Trophoblast cell (in vitro differentiated cells and primary cell): Measurements from ENCODE around the gene MAML2.

Experiments
- DNase-seq, 2 donors: peaks; one replicate each; pipeline ENCODE4 v3.0.0-alpha.2; 2016
- H2AFZ ChIP-seq: 2 replicates; pipeline ENCODE4 v1.6.1; 2013; ENCODE audit warnings: low read length, moderate library complexity, mild to moderate bottlenecking; ENCODE audit not compliant: insufficient read depth, poor library complexity
- H2AK5ac ChIP-seq: 2 replicates; pipeline ENCODE4 v1.6.1; 2013; ENCODE audit warnings: mild to moderate bottlenecking, low read length
- H2BK120ac ChIP-seq: 2 replicates; pipeline ENCODE4 v1.6.1; 2013; ENCODE audit warnings: low read length, mild to moderate bottlenecking, moderate library complexity; ENCODE audit not compliant: insufficient read depth, poor library complexity
- H2BK12ac ChIP-seq: 2 replicates; pipeline ENCODE4 v1.6.1; 2013; ENCODE audit warnings: mild to moderate bottlenecking, low read length, moderate library complexity
- H2BK5ac ChIP-seq: 2 replicates; pipeline ENCODE4 v1.6.1; 2013; ENCODE audit warnings: low read length, low read depth, moderate library complexity, mild to moderate bottlenecking; ENCODE audit not compliant: poor library complexity
- H3K14ac ChIP-seq: 2 replicates; pipeline ENCODE4 v1.6.1; 2013; ENCODE audit warnings: mild to moderate bottlenecking, low read length
- H3K18ac ChIP-seq: 2 replicates; pipeline ENCODE4 v1.6.1; 2013; ENCODE audit warnings: mild to moderate bottlenecking, low read length
- H3K23ac ChIP-seq: 2 replicates; pipeline ENCODE4 v1.6.1; 2013; ENCODE audit warnings: low read length
- H3K27ac ChIP-seq: 2 replicates; pipeline ENCODE4 v1.5.1; 2013; ENCODE audit warnings: low read depth, mild to moderate bottlenecking, inconsistent platforms, low read length, moderate library complexity
- H3K27me3 ChIP-seq: 2 replicates; pipeline ENCODE4 v1.6.1; 2013; ENCODE audit warnings: inconsistent platforms, mild to moderate bottlenecking, low read length, moderate library complexity; ENCODE audit not compliant: insufficient read depth
- H3K36me3 ChIP-seq, 2 experiments: 1 replicate in 1 of 2; 2 replicates in 1 of 2; pipeline ENCODE4 v1.6.1; 2013; ENCODE audit warnings: low read length in 2 of 2, mild to moderate bottlenecking in 2 of 2, moderate library complexity in 1 of 2; ENCODE audit not compliant: insufficient read depth in 2 of 2, control insufficient read depth in 1 of 2
- H3K4ac ChIP-seq: 2 replicates; pipeline ENCODE4 v1.6.1; 2013; ENCODE audit warnings: low read depth, mild to moderate bottlenecking, low read length, moderate library complexity
- H3K4me1 ChIP-seq, 2 experiments: 1 replicate in 1 of 2; 2 replicates in 1 of 2; pipeline ENCODE4 v1.6.1; 2013; ENCODE audit warnings: low read length in 2 of 2, mild to moderate bottlenecking in 2 of 2, moderate library complexity in 1 of 2; ENCODE audit not compliant: insufficient read depth in 2 of 2, control insufficient read depth in 1 of 2
- H3K4me2 ChIP-seq: 2 replicates; pipeline ENCODE4 v1.6.1; 2013; ENCODE audit warnings: inconsistent platforms, mild to moderate bottlenecking, low read length, moderate library complexity
- H3K4me3 ChIP-seq: 2 replicates; pipeline ENCODE4 v1.5.1; 2013; ENCODE audit warnings: mild to moderate bottlenecking, low read depth, low read length, inconsistent platforms
- H3K79me1 ChIP-seq: one replicate; pipeline ENCODE4 v1.6.1; 2013; ENCODE audit warnings: low read length
- H3K79me2 ChIP-seq: 2 replicates; pipeline ENCODE4 v1.6.1; 2013; ENCODE audit warnings: low read length, mild to moderate bottlenecking; ENCODE audit not compliant: control insufficient read depth, insufficient read depth, poor library complexity
- H3K9ac ChIP-seq: 2 replicates; pipeline ENCODE4 v1.6.1; 2013; ENCODE audit warnings: mild to moderate bottlenecking, low read length
- H3K9me3 ChIP-seq: 2 replicates; pipeline ENCODE4 v1.6.1; 2013; ENCODE audit warnings: low read depth, mild to moderate bottlenecking, control low read depth, inconsistent platforms, low read length; ENCODE audit not compliant: insufficient read depth
- H4K12ac ChIP-seq: 2 replicates; pipeline ENCODE4 v1.6.1; 2013; ENCODE audit warnings: low read depth, mild to moderate bottlenecking, low read length, moderate library complexity
- H4K8ac ChIP-seq: 2 replicates; pipeline ENCODE4 v1.6.1; 2013; ENCODE audit warnings: low read depth, mild to moderate bottlenecking, low read length, moderate library complexity
- H4K91ac ChIP-seq: one replicate; pipeline ENCODE4 v1.6.1; 2013; ENCODE audit warnings: low read depth, mild to moderate bottlenecking, low read length, moderate library complexity
- WGBS: extraction: QIAGEN DNeasy Blood & Tissue Kit; methylation state at CpG from one replicate; pipeline ENCODE4 v1.1.7; 2013; ENCODE audit warnings: missing lambda C conversion rate; ENCODE audit not compliant: insufficient read length, insufficient coverage; ENCODE audit errors: extremely low coverage; 5-methylcytosine and 5-hydroxymethylcytosine counted together

The MAML2 gene

DNA sequence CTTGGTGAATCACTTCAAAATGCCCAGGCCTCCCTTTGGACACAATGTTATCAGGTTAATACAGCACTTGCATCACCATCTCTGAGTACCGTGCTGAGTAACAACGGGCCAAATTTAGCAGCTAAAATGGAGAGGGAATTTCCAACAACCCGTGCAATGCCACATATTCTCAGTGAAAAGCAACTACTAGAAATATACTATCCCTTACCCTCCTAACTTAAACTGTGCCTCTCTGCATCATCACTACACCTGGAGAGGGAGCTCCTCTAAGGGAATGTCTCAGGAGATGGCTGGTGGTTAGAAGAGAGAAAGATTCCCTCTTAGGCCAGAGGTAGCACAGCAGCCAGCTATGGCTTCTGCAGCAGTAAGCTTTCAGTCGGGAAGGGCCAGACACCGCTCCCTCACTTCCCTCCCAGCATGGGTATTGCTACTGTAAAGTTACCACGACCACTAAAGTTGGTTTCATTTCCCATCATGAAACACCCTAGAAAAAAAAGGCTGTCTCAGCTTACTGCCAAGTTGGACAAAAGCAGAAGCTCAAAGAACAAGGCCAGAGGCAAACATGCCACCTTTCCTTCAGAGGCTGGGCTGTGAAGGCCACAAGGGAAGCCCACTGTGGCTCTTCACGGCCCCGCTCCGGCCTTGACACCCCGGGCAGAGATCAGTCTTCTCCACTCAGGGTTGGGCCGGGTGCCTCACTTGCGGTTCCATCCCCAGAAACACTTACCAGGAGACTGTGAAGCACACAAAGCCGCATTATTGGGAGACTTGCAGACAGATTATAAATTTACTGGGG, 3.9 kb downstream of the MAML2 start:
- peak overlapping the region; percentile 27 for H2BK5ac ChIP-seq
- H3K4me1 ChIP-seq = peaks cover 17 to 35% of the 10 kb centered on the region in 2 experiments
- H3K4me2 ChIP-seq = peak overlapping the region; percentile 83
- H2BK12ac ChIP-seq = peak overlapping the region; percentile 51
- peaks cover 34% of the 10 kb centered on the region for H3K79me2 ChIP-seq
- H3K23ac ChIP-seq = no peak overlapping the region
- peaks cover 2% of the 10 kb centered on the region for H3K9me3 ChIP-seq
- H2AFZ ChIP-seq = no peak overlapping the region
- H3K4me3 ChIP-seq = peak overlapping the region; percentile 30
- H3K36me3 ChIP-seq = peaks cover 4 to 16% of the 10 kb centered on the region in 2 experiments
- H4K8ac ChIP-seq = peak overlapping the region; percentile 9
- peak overlapping the region; percentile 26 for H3K14ac ChIP-seq
- peak; percentile 61 to 67 for DNase-seq
- no peak overlapping the region for H2AK5ac ChIP-seq
- peaks cover 20% of the 10 kb centered on the region for H3K79me1 ChIP-seq
- no peaks in the 10 kb centered on the region for H3K27me3 ChIP-seq
- peak overlapping the region; percentile 66 for H3K18ac ChIP-seq
- no CpG with 5 or more reads among the region's 13 CpGs for WGBS
- H3K4ac ChIP-seq = peak overlapping the region; percentile 75
- no peak overlapping the region for H4K12ac ChIP-seq
- peak overlapping the region; percentile 65 for H3K9ac ChIP-seq
- no peak overlapping the region for H2BK120ac ChIP-seq
- peak overlapping the region; percentile 39 for H3K27ac ChIP-seq
- peak overlapping the region; percentile 33 for H4K91ac ChIP-seq

DNA sequence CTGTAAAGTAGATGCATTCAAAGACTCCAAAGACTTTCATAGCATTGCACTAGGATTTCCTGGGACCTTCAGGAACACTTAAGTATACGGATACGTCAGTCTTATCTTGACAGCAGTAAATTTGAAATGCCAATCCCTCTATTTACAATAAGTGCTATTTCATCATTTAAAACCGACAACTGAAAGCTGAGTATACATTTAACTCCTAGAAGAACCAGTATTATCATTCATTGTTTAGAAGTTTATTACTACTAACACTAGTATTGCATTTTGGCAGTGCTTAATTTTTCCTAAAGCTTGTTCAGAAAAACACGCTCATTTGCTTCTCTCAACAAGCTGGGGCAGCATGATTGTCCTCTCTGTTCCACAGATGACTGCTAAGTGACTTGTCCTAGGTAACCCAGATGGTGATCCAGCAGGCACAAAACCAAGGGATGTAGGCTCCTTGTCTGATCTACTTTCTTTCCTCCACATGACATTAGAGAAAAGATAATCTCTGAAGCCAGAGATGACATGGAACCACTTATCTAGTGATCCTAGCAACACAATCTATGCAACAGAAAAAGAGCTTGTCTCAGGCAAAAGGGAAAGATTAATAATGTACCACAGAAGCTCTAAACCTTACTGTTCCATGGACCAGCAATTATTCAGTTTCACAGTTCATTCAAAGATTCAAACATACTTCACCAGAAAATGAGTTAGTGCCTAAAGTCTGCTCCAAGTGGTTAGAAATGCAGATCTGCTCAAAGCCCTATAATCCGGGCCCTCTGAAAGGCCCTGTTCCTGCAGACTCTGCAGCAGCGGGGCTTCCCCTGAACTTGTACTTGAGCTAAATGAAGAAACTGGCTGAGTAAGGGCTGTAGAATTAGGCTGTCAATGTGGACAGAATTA, 5.2 kb downstream of the MAML2 start:
- Histone ChIP-seq H3K27ac (no peak overlapping the region), H2AK5ac (no peak overlapping the region)

DNA sequence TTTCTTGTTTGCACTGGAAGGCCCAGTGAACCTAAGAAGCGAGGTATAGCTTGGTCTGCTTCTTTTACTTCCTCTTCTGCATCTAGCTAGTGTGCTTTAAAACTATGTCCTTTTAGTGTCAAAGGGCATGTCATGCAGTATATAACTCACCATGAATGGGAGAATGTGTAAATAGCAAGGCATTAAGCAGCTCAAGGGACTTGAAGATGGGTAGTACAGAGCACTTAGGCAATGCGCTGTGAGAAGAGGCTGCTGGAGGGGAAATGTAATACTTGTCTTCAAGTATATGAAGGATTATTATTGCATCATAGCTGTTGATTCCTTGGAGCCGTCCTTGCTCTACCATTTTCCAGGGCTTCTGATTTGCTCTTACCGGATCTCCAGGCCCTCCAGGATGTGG, 7.6 kb downstream of the MAML2 start:
- H3K14ac ChIP-seq = no peak overlapping the region
- H3K4ac ChIP-seq = peak overlapping the region; percentile 63
- H3K79me1 ChIP-seq = peaks cover 12% of the 10 kb centered on the region
- no peak overlapping the region for H3K18ac ChIP-seq
- no peak overlapping the region for H4K91ac ChIP-seq
- no peak overlapping the region for H3K4me2 ChIP-seq
- peaks cover 13 to 30% of the 10 kb centered on the region in 2 experiments for H3K4me1 ChIP-seq
- H2AK5ac ChIP-seq = no peak overlapping the region
- no CpG with 5 or more reads among the region's 4 CpGs for WGBS
- H4K8ac ChIP-seq = no peak overlapping the region
- no peak overlapping the region for H3K4me3 ChIP-seq
- H3K9ac ChIP-seq = no peak overlapping the region
- H3K23ac ChIP-seq = no peak overlapping the region
- H2BK12ac ChIP-seq = no peak overlapping the region
- H2AFZ ChIP-seq = no peak overlapping the region
- H2BK120ac ChIP-seq = no peak overlapping the region
- H3K36me3 ChIP-seq = peaks cover 8 to 17% of the 10 kb centered on the region in 2 experiments
- H2BK5ac ChIP-seq = no peak overlapping the region
- H4K12ac ChIP-seq = no peak overlapping the region
- H3K9me3 ChIP-seq = no peaks in the 10 kb centered on the region
- H3K27ac ChIP-seq = no peak overlapping the region
- DNase-seq = no peak
- no peaks in the 10 kb centered on the region for H3K27me3 ChIP-seq
- peaks cover 20% of the 10 kb centered on the region for H3K79me2 ChIP-seq

More for the DNA sequence above, 5.2 kb downstream of the MAML2 start:
- Histone ChIP-seq H3K4me3 (no peak overlapping the region), H2AFZ (no peak overlapping the region), H4K8ac (no peak overlapping the region), H3K18ac (no peak overlapping the region), H3K79me2 (peaks cover 32% of the 10 kb centered on the region), H3K27me3 (no peaks in the 10 kb centered on the region), H3K9me3 (peaks cover 2% of the 10 kb centered on the region), H2BK5ac (no peak overlapping the region), H3K9ac (no peak overlapping the region), H4K12ac (no peak overlapping the region), H2BK120ac (no peak overlapping the region), H3K79me1 (peaks cover 17% of the 10 kb centered on the region), H3K23ac (no peak overlapping the region), H3K4me1 (peaks cover 13 to 33% of the 10 kb centered on the region in 2 experiments), H3K14ac (no peak overlapping the region), H3K36me3 (peaks cover 4 to 16% of the 10 kb centered on the region in 2 experiments), H2BK12ac (no peak overlapping the region), H3K4ac (peak overlapping the region; percentile 47), H3K4me2 (peak overlapping the region; percentile 55), H4K91ac (no peak overlapping the region)
- no peak for DNase-seq
- no CpG with 5 or more reads among the region's 6 CpGs for WGBS

DNA sequence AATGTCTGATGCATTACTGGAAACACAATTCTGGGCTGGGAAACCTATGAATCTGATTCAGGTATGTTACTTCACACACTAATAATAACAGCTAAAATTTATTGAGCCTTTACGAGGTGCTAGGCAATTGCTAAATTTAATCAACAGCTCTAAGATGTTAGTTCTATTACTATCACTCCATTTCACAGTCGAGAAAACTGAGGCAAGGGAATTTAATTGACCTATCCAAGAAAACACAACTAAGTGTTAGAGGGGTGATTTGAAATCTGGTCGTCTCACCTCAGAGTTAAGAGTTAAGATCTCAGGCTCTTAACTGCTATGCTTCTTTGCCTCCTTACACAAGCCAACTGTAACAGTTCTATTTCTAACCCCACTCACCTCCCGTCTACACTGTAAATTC, 8.8 kb downstream of the MAML2 start:
- Histone ChIP-seq H3K9me3 (no peaks in the 10 kb centered on the region), H3K9ac (no peak overlapping the region), H3K79me2 (peaks cover 12% of the 10 kb centered on the region), H2BK5ac (no peak overlapping the region), H3K27me3 (no peaks in the 10 kb centered on the region), H2BK12ac (no peak overlapping the region), H2AK5ac (no peak overlapping the region), H3K79me1 (peaks cover 9% of the 10 kb centered on the region), H3K36me3 (peaks cover 5 to 15% of the 10 kb centered on the region in 2 experiments), H2AFZ (no peak overlapping the region), H4K91ac (no peak overlapping the region), H3K14ac (no peak overlapping the region), H3K4ac (peak overlapping the region; percentile 66), H4K12ac (no peak overlapping the region), H2BK120ac (no peak overlapping the region), H4K8ac (no peak overlapping the region), H3K27ac (no peak overlapping the region), H3K4me2 (no peak overlapping the region), H3K23ac (no peak overlapping the region), H3K18ac (no peak overlapping the region), H3K4me1 (peaks cover 5 to 20% of the 10 kb centered on the region in 2 experiments), H3K4me3 (no peak overlapping the region)
- DNase-seq = no peak
- no CpG with 5 or more reads among the region's 4 CpGs for WGBS
